ENCODE measurements around the gene OPCML.

OPCML gene

DNA sequence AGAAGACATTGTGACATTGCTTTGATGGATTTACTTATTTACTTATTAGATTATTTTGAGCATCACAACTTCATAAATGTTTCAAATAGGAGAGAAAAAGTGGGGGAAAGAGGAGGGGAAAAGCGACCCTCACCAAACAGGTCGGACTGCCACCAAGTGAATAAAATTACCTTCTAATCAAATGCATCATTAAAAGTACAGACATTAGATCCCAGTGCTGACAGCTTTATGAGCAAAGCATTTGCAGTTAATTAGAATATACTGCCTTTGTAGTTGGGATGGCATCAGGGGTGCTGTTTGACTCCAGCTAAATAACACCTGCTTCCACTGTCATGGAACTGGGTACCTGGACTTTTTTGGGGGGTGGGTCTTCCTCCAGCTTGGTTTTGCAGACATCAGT is 299.6 kb downstream of the OPCML start:
- no peak for DNase-seq (ENCODE audit: low read depth in 2 of 2)

DNA sequence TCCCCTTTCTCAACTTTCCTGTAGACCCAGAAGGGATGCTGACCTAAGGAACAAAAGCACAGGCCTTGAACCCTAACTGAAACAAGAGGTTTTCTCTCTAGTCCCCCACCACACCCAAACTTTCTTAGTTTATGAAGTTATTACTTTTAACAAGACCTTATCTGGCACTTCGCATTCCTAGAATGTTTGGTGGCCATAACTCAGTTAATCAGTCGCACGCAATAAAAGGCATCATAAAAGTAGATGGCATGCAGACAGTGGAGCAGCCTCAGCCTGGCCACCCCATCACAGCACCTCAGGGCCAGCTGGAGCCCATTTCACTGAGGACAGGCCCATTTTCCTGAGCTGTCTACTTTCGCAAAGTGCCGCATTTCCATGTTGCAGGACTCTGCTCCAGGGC is 301.9 kb downstream of the OPCML start:
- DNase-seq (ENCODE audit: low read depth in 2 of 2), result no peak

DNA sequence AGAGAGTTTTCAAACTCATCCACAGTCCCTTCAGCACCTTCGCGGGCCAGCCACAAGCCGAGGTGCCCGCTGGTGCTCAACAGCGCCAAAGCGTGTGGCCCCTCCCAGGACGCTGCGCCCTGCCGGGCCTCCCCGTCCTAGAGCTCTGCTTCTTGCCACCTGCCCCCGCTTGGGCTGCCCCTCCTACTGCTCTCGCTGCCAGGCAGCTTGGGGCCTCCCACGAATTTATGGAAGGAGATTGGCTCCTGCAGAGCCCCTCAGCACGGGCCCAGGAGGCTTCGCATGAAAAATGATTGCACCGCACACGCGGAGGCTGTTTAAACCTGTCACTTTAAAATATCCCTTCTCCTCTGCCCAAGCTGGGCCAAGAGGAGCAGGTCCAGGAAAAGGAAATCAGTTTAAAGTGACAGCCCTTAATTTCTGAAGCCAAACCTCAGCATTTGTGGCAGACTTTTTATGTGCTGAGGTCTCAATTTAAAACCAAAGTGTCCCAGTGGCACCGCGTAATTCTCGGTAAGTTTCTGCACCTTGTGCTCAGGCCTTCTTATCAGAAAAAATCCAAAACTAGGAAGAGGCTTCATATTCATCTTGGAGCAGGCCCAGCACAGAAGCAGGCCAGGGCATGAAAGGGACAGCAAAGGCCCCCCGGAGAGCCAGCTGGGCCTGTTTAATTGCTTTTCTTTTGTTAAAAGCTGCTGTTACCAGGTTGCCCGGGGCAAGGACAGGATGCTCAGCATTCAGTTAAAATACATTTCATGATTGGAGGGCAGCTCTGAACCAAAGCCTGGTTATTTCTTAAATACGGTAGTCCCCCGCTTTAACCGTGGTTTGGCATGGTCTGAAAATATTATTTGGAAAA is 303.6 kb downstream of the OPCML start:
- no peak for DNase-seq (ENCODE audit: low read depth in 2 of 2)

DNA sequence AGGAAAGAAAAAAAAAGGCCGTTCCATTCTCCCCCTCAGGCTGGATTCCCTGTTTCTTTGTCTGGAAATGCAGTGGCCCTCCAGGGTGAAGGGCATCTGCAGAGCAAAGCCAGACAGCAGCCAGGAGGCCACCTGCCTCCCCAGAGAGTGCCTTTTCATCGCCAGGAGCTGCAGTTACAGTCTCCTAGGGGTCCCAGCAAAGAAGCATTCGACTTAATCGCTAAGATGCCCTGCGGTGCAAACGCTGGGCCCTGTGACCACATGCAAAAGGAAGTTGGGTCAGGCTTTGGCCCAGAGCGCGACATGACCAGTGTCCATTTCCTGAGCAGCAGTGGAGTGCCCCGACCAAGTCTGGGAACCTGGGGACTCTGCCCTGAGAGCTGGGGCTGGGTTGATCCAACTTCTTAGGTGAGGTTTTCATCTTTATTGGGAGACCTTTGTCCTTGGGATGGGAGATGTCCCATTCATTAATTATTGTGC is 304.6 kb downstream of the OPCML start:
- no peak for DNase-seq (ENCODE audit: low read depth in 2 of 2)

DNA sequence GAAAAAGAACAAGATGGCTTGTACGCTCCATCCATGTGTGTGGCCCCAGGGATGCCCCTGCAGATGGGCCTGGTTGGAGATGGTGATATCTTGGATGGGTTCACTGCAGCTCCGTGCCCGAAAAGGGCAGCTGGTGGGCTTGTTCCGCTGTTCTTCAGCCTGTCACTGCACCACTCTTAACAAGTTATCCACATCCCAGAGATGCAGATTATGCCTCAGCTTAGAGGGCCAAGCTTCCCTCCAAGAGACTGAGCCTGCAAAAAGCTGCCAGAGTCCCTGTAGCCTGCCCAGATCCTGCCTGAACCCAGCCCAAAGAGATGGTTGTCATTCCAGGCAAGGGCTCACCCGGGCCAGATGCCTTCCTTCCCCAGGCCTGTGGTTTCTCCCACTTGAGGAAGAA is 308.0 kb downstream of the OPCML start:
- no peak for DNase-seq (ENCODE audit: low read depth in 2 of 2)

DNA sequence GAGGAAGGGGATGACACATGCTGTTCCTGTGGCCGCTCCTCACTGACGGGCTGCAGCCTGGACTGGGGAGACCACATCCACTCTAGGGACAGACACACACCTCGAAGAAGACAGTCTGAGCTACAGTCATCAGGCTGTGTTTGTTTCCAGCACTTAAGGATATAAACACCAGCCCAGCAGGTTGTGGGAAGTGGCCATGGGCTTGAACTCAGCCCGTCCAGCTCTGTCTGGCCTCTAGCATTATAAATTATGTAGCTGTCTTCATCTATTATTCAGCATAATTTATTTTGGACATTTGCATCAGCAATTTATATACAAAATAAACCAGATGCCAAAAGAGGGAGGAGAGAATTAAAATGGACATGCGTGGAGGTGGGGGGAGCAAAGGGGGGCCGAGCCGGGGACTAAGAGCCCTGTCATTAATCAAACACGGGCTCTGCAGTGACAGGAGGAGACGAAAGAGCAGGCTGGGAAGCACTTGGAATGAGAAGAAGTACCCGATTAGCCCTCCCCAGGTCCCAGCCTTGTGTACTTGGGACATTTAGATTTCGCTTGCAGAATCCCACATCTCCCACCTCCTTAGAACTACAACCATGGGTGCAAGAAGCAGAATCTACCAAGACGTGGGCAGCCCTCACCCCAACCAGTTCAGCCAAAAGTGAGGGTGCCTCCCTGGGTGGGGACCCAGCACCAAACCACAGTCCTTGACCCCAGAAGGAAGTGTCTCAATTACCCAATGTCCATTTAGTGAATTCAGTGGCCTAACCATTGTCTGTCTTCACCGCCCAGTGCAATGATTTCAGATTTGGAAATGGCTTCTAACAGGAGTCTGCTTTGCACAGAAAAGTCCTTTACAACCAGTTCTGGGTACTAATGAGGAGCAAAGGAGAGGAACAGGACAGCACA is 309.6 kb downstream of the OPCML start:
- DNase-seq (ENCODE audit: low read depth in 2 of 2), result no peak

DNA sequence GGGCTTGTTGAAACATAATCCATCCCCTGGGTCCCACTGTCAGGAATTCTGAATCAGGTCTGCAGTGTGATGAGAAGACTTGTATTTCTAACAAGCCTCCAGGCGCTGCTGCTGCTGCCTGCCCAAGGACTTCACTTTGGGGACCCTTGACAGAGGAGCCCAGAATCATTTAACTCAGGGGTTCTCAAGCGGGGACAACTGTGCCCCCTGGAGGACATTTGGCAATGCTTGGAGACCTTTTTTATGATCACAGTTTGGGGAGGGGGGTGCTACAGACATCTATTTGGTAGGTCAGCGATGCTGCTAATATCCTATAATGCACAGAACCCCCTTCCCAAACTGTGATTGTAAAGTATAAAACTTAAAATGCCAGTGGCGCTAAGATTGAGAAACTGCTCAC is 312.8 kb downstream of the OPCML start:
- no peak for DNase-seq (ENCODE audit: low read depth in 2 of 2)

DNA sequence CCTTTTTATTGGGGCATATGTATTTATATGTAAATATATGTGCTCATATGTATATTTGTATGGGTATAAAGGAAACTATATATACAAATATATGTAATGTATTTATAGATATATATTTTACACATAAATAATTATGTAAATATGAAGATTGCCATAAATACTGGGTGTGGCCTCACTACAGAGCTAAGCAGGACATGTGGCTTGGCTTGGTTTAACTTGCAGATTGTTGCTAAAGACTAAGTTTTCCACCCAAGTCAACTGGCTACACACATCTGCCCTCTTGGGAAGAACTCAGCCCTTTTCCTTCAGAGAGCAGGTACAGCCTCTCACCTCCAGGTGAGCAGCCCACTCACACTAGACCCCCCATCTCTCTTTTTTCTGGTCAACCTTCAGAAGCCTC is 315.5 kb downstream of the OPCML start:
- DNase-seq (ENCODE audit: low read depth in 2 of 2), result no peak

DNA sequence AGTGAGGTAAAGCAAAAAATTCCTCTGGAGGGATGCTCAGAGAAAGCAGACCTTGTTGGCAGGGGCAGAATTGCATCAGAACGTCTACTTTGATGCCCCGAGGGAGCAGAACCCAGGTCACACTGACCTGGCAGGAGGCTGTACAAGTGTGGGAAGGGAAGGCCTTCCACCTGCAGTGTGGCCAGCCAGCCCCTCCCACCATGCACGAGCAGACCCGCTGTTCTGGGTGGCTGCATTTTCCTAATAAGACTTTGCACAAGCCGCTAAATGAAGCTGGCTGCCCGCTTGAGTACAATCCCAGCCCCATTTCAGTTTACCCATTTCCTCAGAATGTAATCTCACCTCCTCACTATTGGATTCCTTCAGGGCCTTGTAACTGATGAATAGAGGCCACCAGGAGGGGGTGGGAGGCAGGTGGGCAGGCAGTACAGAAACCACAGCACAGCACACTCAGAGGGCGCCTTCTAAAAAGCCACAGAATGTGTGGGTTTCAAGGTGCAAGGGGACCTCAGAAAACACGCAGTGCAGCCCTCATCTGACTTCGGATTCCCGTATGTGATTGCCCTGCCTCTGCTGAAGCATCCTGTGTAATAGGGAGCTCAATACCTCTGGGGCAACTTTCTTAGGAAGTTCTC is 316.6 kb downstream of the OPCML start:
- no peak for DNase-seq (ENCODE audit: low read depth in 2 of 2)

DNA sequence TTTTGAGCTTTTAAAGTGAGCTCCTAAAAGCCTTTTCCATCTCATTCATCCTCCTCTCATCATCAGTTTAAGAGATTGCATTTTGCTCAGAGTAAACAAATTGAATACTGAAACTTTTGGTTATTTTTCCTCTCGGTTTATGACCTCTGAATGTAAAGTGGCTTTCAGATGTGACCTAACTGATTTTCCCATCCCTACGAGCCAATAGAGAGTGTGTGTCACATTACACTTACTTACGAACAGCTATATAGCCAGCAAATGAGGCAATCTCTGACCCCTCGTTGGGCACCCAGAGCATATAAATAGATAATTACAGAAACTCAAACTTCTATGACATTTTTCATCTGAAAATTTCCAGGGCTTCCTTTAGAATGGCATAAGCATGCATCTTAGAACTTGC is 317.7 kb downstream of the OPCML start:
- no peak for DNase-seq (ENCODE audit: low read depth in 2 of 2)

DNA sequence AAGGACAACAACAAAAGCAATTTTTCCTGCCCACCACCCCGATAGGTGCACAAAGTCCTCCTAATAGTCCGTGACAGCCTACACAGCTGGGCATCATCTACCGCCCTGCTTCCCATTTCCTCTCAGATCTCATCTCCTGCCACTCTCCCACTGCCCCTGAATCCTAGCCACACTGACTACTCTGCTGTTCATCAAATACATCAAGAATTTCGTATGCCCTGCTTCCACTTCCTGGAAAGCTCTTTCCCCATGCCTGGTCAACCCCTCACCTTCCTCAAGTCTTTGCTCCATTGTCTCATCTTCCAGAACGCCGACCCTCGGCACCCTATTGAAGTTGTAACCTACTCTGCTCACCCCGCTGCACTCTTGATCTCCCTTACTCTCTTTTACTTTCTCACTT is 320.1 kb downstream of the OPCML start:
- no peak for DNase-seq (ENCODE audit: low read depth in 2 of 2)

DNA sequence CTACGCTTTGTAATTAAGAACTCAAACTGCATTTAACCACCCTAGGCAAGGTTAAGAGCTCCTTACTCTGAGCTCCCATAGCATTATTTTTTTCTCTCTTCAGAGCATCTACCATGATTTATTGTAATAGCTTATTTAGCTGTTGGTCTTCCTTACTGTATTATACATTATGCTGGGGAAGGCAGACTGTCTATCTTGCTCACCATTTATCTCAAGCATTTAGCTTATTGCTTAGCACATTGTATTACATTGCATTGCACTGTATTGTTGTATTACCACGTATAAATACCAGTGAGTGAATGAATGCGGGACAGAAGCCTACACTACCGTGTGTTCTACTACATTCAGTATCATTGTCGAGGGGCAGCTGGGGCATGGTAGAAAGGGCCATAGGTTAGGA is 324.3 kb downstream of the OPCML start:
- DNase-seq (ENCODE audit: low read depth in 2 of 2), result no peak

DNA sequence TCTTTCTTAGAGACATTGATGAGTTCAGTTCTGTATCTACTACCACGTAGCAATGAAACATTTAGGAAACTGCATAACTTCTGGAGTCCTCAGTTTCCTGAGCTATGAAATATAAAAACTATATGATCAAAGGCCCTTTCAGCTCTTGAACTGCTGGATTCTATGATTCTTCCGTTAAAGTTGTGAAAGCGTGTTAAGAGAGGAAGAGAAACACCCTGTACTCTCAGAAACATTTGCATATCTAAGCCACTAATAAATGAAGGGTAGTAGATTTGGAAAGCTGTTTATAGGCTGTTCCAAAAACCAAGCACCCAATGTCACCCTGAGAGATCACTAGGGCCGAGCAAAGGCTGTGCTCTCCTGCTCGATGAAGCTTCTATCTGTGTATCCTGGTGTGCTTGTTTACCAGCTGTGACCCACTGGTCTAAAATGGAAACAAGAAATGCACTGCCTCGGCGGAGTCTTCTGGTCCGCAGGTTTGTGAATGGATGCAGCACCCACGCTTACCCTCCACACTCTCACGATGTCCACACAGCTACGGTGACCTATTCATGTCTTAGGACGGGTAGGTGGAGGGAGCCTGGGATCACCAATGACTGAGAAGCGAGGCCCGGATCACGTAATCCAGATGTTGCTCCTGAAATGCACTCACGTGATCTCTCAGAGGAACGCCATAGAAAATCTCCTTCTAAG is 325.8 kb downstream of the OPCML start:
- no peak for DNase-seq (ENCODE audit: low read depth in 2 of 2)

DNA sequence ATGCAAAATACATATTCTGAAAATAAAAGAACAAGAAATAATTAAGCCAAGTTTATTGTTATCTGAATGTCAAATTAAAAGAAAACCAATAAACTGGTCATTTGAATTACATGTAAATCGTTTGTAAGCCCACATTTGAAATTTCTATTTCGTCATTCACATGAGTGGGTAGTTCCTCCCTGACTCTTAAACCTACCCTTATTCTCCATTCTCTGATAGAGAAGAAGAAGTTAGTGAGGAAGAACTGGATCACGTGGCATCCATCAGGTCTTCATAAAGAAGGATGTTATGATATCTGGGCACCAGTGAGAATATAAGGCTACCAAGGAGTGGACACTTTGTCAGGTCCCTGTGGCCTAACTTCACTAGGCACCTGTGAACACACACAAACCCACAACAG is 328.1 kb downstream of the OPCML start:
- no peak for DNase-seq (ENCODE audit: low read depth in 2 of 2)

DNA sequence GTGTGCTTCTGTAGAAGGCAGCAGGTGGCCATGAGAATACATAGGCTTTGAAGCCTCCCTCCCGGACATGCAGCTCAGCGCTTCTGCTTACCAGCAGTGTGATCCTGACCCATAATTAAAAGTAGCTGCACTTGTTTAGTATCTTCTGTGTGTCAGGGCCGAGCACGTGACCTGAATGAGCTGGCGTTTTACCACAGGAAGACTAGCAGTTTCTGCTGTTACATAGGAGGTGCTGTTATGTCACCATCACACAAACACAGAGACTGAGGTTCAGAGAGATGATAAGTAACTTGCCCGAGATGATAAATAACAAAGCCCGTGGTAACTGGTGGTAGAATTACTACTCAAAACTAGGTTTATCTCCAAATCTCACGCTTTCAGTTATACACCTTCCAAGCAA is 329.5 kb downstream of the OPCML start:
- no peak for DNase-seq (ENCODE audit: low read depth in 2 of 2)

DNA sequence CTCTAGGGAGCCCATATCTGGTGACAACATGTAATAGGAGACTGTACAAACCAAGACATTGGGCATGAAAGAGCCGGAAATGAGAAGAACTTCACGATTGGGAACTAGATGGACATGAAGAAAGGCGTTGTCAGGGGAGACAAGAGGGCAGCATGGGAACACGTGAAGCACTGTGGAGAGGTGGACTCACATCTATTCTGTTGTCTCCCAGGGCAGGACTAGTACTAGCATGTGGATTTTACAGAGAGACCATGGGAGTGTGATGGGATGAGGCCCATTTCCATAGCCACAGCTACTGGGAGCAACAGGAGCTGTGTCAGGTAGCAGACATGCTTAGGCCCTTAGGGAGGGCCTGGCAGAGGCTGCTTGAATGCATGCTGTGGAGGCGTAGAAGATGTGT is 333.9 kb downstream of the OPCML start:
- DNase-seq (ENCODE audit: low read depth in 2 of 2), result no peak

DNA sequence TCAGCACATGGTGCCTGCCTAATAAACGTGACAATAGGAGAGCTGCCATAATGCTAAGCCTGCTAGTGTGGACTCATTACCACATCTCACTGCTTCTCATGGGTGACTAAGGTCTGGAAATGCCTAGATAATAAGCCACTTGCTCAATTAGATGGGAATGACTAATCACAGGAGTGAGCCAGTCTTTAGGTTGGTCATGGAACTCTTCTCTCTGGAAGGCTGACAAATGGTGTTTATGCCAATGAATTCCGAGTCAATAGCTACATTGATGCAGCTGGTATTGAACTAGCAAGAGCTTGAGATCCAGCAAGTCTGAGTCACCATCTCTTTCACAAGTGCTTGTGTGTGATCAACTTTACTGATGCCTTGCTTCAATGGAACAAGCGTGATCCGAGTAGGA is 334.9 kb downstream of the OPCML start:
- DNase-seq (ENCODE audit: low read depth in 2 of 2), result no peak

DNA sequence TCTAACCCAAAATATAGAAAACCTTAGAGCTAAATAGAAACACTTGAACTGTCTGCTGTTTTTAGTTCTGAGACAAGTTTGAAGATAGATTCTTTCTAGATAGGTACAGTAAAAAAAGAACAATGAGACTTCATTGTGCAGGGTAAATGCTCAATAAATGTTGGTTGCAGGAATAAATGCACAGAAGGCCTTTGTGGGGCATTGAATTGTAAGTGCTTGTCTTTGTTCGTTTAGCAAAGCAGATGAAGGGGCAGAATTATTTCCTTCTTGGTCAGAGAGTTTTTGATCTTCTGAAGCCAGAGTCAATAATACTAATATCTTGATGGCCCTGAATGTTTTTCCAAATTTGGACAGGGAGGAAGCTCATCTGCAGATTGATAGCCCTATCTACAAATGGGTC is 340.4 kb downstream of the OPCML start:
- no peak for DNase-seq (ENCODE audit: low read depth in 2 of 2)

DNA sequence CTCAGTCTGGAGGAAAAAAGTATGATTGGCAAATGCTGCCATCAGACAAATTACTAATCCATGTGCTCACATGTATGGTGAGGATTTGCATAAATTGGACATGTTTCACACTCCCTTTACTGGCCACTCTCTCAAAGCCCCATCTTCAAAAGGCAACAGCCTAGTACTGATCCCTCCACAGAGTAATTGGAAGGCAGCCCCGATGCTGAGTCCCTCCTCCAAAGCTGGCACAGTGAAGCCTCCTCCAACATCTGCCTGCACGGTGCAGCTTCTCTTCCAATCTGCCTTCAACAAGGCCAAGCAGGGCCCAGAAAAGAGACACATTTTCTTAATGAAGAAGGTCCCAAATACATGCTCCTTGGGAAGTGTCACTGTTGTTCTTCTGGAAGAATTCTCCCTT is 350.6 kb downstream of the OPCML start:
- DNase-seq (ENCODE audit: low read depth in 2 of 2), result no peak

DNA sequence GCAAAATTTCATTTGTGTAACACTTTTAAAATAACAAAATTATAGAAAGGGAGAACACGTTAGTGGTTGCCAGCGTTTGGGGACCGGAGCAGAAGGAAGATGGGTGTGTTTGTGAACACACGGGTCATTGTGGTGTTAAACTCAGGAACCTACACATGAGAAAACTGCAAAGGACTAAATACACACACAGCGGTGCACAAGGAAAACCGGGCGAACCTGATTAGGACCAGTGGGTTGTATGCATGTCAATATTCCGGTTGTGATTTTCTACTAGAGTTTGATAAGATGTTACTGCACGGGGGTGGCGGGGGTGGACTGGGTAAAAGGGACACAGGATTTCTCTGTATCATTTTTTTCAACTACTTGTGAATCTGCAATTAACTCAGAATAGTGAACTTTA is 351.2 kb downstream of the OPCML start:
- DNase-seq (ENCODE audit: low read depth in 2 of 2), result no peak

DNA sequence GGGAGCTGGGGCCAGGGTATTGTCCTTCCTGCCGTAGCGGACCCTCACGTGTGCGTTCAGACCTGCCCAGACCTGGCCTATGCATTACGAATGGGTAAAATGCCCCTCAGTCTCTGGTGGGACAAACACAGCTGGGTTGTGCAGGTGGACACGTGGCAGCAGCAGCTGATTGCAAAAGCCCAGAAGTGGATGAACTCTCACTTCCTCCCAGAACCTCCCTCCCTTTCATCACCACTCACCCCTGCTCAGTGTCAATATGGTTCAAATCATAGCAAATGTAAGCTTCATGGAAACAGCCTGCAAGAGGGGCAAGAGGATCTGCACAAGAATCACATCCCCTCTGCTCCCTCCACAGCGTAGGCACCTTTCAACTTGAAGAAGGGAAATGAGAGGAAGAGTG is 352.1 kb downstream of the OPCML start:
- no peak for DNase-seq (ENCODE audit: low read depth in 2 of 2)

DNA sequence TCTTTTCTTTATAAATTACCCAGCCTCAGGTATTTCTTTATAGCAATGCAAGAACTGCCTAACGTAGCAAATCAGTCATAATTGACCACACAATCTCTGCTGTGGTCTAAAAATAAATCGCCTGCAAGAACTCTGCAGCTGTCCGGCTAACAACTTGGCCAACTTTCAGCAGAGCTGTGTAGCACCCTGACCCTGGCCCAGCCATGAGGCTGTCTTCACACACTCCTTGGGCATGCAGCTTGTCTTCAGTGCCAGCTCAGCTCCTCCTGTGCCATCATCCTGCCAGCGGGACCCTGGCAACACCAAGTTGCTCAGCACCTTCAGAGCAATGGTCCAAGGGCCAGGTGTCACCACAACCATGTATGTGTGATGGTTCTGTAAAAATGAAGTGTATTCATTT is 355.6 kb downstream of the OPCML start:
- DNase-seq (ENCODE audit: low read depth in 2 of 2), result no peak
